GM13976 (cell line): ENCODE results near the gene CCDC169.
"Not testable (repeated sequence)": the region's sequence is repeated elsewhere in the genome, so short reads cannot be mapped to it uniquely, and the experiment has no call there.

ENCODE experiments used
- DNase-seq: peaks from one replicate; pipeline ENCODE4 v3.0.0; 2012; ENCODE audit warnings: low spot score
- CTCF ChIP-seq: IDR thresholded peaks from 2 replicates; pipeline ENCODE4 v1.5.1; 2012; ENCODE audit warnings: borderline replicate concordance, mild to moderate bottlenecking; ENCODE audit not compliant: insufficient read depth; ENCODE audit errors: extremely low read depth, missing control alignments, control extremely low read depth
- in situ Hi-C: fragments of 300-500 bp; cut with MboI; formaldehyde crosslinking; loops from one replicate; pipeline ENCODE4 v1.12.0; 2022; ENCODE audit warnings: low sequenced_read_pairs, mixed read lengths, inconsistent platforms; ENCODE audit not compliant: unreplicated experiment

Gene CCDC169

GRCh38 chr13:36343766-36344165 lies 46.2 kb upstream of the CCDC169 start:
- no peak for DNase-seq
- TF ChIP-seq CTCF = no peak
- in situ Hi-C loops = no loop called here

- no peak for DNase-seq
- no peak for TF ChIP-seq CTCF
- in situ Hi-C loops = no loop called here
These were observed 45.1 kb upstream of the CCDC169 start for GRCh38 chr13:36342715-36343114.

GRCh38 chr13:36341718-36342117 lies 44.1 kb upstream of the CCDC169 start:
- TF ChIP-seq CTCF = no peak
- in situ Hi-C loops = no loop called here
- no peak for DNase-seq

- TF ChIP-seq CTCF = no peak
- in situ Hi-C loops = no loop called here
- DNase-seq = no peak
These were observed 42.1 kb upstream of the CCDC169 start for GRCh38 chr13:36339600-36340155.

GRCh38 chr13:36337938-36338641 lies 40.5 kb upstream of the CCDC169 start:
- in situ Hi-C loops = no loop called here
- DNase-seq = no peak
- no peak for TF ChIP-seq CTCF

GRCh38 chr13:36332986-36333385 lies 35.4 kb upstream of the CCDC169 start:
- DNase-seq = no peak
- TF ChIP-seq CTCF = no peak
- in situ Hi-C loops = no loop called here

- DNase-seq, in situ Hi-C loops: not testable (repeated sequence)
These were observed 34.6 kb upstream of the CCDC169 start for GRCh38 chr13:36332255-36332654.
